GM21423 (cell line): ENCODE results near the gene TMOD1.

Source experiments
- ATAC-seq: cut with Tn5 transposase; IDR thresholded peaks from one replicate; pipeline ENCODE4 v1.9.1; 2021; ENCODE audit warnings: mild to moderate bottlenecking, moderate library complexity; ENCODE audit not compliant: unreplicated experiment

Gene TMOD1

DNA sequence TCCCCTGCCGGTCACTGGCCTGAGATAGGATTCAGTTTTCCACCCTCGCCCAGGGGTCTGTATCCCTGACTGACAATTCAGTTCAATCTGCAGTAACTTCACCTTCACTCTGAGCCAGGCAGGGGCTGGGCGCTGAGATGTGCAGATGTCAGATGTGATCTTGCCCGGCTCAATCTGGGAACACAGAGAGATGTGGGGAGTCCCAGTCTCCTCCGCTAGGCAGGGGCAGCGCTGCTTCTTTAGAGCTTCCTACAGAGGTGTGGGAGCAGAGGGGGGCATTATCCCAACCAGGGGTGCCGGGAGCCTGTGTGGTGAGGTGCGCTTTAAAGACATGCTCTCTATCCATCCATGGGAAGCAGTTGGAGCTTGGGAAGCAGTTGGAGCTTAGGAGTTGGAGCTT is 14.6 kb downstream of the TMOD1 start:
- ATAC-seq, result no peak

DNA sequence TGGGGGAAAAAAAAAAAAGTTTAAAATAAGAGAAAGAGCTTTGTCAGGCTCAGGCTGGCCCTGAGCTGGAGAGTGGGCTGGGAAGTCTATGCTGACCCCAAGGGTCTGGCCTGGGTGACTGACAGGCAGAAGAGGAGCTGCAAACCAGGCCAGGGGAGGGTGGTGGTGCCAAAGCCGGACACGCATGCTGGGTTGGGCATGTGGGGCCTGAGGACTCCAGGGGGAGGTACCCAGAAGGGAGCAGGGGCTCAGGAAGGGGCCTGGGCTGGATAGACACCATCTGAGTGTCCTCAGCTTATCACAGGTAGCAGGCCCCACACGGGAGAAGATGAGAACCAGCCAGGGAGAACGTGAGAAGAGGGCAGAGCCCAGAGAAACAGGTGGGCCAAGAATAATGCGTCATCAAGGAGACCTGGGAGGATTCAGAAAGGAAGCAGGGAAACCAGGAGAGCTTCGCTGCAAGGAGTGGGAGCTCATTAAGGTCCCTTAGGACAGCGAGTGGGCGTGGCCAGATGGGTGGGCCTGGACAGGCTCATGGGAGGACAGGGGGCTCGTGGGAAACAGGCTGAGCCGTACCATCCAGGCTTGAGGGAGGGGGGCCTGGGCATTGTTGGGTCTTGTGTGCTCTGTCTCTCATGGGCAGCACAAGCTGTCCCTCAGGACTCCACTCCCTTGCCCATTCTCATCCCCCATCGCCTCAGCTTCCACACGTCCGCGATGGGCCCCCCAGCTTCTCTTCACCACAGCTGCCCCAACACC is 16.0 kb downstream of the TMOD1 start:
- ATAC-seq, result no peak

DNA sequence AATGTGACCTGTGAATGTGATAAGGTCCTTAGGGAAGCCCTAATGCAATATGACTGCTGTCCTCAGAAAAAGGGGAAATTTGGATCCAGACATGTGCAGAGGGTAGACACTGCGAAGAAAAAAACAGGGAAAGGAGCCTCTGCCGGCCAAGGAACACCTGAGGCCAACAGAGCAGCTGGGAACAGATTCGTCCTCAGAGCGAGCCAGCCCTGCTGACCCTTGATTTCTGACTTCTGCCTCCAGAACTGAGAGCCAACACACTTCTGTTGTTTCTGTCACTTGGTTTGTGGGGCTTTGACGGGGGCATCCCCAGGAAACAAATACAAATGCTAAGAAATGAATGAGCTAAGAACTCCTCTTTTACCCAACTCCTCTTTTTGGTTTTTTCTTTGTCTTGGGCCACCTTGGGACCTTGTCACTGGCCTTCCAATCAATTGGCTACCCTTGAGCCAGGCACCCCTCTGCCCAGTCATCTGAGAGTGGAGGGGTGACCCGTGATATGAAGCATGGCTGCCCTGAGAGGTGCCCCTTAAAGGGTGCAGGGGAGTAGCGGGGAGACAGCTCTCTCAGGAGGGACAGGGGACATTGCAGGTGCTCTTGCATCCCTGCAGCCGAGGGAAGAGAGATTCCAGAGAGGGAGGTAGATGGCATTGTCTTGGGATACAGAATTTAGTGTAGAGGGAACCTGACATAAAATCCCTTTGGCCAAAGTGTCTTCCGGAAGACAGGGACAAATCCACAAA is 16.9 kb downstream of the TMOD1 start:
- ATAC-seq, result no peak

DNA sequence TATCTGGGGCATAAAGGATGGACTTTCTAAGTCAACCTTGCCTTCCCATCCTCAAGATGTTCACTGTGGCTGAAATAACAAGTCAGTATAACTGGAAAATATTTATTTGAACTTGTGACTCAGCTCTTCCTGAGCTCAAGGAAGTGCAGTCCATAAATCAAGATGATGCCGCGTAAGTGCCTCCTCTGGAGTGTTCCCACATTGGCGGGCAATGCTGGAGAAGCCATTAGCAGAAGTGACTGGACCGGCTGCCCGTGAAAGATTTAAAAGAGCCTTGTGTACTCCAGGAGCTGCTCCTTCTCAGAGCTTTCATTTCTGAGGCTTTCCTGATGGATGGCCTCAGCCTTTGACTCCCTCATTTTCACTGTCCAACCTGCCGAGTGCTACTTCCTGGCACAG is 17.4 kb downstream of the TMOD1 start:
- no peak for ATAC-seq

DNA sequence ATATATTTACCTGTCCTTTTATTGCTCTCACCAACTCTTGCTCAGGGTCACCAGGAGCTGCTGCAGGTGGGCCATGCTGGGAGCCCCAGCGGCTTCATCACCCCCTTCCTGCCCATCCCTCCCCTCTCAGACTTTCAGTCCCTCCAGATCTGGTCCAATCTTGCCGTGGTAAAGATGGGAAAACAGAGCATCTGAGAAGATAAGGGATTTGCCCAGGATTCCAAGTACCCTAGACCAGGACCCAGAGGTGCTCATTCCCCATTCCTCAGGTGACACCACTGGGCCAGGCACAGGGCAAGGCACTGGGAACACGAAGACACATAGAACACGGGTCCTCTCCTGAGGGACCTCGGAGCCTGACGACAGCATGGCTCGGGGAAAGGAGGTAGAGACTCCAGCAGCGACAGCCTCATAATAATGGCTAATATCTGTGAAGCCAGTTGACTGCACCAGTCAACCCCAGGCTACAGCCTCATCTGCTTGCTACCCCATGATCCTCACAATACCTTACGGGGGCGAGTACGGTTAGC is 18.0 kb downstream of the TMOD1 start:
- ATAC-seq, result no peak

DNA sequence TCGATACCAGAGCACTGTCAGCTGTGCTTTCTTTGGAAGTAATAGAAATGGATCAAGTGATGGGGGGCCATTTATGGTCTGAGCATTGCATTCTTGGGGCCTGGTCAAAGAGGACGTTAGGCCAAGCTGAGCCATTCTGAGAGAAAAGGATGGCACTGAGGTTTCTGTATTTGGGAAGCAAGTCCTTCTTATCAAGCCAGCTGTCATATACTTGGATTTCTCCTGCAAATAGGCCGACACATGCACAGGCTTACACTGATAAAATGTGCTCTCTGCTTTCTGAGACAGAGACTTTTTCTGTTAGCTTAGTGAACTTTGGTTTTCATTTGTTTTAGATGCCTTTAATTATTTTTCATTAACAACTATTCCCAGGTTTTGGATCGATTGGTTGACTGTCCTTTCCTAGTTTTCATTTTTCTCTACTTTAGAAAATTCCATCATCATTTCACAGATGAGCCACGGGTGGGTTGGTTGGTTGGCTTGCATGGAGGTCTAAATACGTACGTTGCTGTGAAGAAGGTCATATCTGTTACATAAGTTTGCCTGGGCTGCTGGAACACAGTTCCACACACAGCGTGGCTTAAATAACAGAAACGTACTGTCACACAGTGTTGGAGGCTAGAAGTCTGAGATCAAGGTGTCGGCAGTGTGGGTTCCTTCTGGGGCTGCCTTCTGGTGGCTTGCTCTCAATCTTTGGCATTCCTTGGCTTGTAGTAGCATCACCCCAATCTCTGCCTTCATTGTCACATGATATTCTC is 20.3 kb downstream of the TMOD1 start:
- ATAC-seq, result no peak

DNA sequence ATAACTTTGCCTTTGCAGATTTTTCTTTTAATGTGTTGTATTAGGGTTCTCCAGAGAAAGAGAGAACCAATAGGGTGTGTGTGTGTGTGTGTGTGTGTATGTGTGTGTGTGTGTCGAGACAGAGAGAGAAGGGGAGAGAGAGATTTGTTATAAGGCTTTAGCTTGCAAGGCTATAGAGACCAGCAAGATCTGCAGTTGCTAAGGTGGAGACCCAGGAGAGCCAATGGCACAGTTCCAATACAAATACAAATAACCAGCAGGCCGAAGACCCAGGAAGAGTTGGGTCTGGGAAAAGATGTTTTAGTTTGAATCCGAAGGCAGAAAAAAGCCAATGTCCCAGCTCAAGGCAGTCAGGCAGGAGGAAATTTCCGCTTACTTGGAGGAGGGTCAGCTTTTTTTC is 23.0 kb downstream of the TMOD1 start:
- ATAC-seq, result no peak

DNA sequence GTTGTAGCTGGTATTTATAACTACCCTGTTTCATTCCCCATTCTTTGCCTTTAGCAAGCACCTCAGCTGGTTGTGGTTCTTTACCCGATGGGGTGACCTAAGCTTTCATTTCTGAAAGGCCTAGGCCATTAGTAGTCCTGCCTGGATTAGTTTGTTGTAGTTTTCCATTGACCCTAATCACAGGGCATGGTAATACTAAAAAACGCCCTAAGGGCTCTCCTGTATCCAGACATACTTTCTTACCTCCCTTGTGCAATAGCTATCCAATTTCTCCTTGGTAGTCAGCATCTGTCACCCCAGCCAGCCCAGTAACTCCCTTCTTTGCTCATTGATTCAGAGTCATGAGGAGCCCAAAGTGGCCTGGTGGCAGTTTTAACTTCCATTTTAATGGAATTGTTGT is 24.0 kb downstream of the TMOD1 start:
- ATAC-seq, result no peak

DNA sequence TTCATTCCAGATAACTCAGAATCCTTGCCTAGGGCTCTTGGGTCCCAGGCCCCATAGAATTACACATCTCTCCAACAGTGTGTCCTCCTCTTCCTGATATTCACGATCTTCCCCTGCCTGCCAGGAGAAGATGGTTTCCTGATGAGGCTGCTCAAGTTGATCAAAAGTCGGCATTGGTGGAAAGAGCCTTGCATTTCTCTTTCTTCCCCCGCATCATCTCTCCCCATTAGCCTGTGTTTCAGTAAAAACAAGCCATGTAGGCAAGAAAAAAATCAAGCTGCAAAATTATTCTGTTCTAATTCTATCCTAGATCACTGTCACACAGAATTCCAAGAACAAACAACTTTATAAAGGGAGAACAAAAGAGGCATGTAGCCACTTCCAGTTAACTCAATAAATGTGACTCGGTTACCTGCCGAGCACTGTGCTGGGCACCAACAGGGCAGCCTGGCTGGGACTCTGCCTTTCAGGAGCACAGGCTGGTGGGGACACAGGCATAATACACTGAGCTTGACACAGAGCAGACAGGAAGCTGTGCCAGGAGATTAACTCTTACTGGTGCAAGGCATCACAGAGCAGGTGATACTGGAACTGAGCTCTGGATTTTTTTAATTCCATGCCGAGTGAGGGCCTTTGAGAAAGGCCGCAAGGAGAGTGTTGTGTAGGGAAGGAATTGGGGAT is 25.6 kb downstream of the TMOD1 start:
- ATAC-seq, result no peak

DNA sequence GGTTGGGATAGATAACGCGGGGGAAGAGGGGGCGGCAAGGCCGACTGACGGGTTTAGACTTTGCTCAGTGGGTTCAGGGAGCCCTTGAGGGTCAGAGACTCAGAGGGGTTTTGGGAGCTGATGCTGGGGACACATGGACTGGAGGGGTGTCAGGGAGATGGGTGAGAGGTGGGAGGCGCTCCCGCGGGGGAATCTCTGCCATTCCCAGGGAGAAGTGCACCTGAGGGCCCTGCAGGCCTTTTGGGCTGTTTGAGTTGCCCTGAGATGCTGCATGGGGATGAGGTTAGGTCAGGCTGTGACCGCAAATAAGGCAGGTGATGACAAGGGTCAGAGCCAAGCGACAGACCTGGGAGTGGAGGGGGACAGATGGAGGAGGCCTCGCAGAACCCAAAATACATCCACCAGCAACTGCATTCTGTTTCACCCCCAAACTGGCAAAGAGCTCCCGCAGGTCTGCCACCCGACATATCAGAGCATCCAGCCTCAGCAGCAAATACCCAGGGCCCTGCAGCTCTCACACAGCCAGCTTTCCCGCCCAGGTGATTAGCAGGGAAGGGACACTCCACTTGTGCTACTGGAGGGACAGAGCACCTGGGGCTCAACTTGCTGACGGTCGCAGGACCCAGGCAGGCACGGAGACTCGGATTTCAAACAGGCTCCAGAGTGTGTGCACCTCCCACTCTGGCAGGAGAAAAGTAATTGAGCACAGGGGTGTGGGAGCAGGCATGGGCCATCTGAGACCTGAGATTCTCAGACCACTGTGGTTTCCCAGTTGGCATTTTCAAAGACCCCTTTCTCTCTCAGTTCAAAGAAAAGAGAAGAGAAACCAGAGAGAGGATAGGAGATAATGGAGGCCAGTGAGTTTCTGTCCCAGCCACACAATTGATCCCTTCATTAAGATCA is 26.4 kb downstream of the TMOD1 start:
- no peak for ATAC-seq

DNA sequence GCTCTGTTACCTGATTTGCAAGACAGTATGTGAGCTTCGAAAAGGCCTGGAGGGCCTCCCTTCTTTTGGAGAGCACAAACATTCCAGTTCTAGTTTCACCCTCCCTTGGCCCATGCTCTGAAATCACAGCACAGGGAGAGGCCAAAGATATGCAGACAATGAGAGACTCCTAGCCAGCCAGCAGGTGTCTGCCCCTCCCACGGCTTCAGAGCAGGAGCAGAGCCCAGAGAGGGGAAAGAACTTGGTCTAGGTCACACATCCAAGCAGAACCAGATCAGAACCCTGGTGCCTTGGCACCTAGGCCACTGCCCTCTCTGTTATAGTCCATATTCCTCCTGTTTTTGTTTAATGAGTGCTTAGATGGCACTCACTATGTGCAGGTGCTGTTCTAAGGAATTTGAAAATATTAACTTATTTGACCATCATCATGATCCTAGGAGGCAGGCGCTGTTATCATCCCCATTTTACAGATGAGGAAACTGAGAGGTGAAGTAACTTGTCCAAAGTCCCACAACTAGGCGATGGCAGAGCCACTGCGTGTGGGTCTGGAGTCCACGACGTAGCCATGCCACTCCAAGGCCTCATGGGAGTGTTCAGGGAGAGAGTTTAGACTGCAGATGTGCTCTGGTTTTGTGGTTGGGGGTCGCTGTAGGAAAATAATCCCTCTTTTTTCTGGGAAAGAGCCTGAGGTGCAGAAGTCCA is 27.2 kb downstream of the TMOD1 start:
- no peak for ATAC-seq

DNA sequence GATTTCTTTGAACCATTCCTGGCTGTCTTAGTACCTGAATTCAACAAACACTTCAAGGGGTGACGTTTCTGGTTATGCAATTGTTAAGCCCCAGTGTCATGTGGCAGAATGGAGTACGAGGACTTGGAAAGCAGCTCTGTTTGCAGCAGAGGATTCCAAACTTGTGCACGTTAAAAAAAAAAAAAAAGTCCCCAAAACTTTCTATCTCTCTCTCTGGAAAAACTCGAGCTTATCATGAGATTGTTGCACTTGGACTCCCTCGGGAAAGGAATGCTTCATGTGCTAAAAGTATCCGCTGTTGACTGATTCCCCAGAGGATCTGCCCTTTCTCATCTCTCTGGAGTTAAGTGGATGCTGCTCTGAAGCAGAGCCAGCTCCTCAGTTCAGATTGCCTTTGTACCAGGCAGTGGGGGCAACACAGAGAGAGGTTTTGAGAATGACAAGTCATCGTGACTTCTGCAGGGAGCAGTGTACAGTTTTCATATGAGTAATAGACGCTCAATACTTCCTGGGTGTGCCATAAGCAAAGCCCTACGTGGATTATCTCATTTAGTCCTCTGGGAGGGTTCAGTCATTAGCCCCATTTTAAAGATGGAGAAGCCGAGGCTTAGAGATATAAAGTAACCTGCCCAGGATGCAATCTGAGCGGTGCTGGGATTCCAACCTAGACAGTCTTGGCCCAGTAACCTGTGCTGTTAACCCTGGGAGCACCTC is 28.1 kb downstream of the TMOD1 start:
- peak; percentile 59 for ATAC-seq

DNA sequence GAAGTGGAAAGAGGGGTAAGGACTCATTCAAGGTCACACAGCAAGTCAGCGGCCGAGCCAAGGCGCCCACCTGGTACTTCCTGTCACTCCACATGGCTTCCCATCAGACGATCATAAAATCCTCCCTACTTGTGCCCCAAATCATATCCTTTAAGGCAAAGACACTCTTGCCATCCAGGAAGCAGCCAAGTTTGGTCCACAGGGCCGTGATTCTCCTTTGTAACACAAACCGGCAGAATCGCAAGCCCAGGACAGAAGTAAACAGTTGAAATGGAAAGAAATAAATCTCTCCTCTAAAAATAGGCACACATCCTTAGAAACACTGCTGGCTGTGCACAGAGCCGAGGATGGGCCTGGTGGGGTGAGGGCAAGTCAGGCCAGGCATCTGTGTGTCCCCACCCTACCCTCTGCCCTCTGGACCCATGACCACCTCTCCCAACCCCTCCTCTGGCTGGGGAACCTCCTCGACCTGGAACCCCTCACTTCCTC is 30.5 kb downstream of the TMOD1 start:
- no peak for ATAC-seq

DNA sequence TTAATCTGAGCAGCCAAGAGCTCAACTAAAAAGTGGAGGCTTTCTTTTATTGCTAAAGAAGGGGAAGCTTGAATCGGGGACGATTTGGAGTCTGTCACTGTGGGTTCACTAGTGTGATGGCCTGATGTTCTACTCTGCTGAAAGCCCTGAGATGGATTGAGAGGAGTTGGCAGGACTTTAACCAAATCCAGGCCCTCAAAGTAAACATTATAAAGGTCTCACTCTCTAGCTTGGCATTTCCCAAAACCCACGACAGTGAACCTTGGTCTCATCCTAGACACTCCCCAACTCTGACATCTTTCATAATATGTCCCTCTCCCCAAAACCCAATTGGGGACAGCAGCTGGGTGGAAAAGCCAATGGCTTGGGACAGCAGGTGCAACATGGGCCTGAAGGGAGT is 32.7 kb downstream of the TMOD1 start:
- ATAC-seq, result no peak

DNA sequence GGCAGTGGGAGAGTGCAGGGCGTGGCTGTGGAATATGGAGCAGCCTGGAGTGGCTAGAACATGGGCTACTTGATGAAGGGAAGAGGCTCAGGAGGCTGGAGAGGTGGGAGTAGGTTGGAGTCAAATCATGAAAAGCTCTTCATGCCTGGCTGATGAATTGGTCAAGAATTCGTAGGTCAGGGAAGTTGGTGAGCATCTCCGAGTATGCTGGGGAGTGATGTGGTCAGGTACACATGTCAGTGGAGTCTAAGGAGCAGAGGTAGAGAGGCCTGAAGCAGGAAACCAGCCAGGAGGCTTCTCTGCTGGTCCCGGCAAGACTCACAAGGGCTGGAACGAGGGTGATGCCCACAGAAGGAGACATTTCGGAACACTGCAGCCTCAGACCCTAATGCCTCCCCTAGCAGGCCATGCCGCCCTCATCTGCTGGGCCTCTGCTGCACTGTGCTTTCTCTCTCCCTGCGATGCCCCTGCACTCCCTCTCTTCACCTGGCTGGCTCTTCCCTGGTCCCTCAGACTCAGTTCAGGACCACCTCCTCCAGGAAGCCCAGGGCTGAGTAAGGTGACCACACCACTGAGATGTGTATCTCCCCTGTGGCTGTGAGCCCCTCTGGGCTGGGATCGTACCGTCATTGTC is 33.6 kb downstream of the TMOD1 start:
- ATAC-seq, result no peak

DNA sequence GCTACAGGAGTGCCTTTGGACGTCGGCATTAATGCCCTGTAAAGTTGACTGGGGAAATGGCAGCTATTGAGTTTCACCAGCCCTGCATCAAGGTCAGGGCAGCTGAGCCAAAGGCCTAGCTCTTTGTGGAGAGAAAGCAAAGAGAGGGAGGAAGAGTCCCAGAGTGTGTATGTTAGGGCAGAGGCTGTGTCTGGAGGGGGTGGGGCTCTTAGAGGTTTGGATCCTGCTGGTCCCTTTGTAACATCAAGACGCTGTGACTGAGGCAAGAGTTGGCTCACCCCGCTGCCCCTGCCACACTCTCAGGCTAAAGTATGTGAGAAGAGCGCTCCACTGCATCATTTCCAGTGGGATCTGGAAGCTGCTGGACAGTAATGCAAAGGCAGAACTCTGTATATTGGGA is 34.3 kb downstream of the TMOD1 start:
- no peak for ATAC-seq

DNA sequence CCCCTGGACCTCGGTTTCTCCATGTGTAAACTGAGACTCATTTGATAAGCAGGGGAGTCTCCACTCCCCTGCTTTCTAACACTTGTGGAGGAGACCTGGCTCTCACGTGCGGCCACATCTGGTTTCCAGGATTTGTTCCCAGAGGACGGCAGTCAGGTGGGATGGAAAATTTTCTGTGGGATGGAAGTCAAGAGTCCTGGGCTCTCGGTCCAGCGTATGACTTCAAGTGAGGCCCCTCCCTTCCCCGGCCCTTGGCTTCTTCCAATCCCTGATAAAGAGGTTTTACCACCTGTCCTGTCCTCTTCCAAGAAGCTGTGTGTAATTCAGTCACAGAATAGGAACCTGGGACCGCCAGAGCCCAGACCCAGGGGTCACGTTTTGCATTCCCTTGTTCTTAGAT is 35.0 kb downstream of the TMOD1 start:
- ATAC-seq, result no peak

DNA sequence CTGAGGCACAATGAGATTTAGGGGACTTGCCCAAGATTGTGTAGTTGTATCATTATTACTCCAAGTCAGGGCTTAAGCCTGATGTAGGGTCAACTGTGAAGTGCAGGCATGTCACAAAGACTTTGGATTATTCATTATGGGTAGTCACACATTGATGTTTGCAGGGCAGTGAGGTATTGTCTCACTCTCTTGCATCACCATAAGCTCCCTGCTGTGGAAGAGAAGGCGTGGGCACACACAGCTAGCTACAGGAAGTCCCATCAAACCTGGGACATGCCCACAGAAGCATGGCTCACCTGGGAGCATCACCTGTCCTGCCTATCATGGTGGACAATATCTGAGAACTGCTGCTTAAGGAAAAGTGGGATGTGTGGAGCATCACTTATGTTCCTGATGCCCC is 42.1 kb downstream of the TMOD1 start:
- no peak for ATAC-seq
